OCI-LY7 (cell line): ENCODE measurements around the gene CTSO. TPM values are rescaled to one million over a fixed set of nuclear protein-coding genes. Genes with fewer than 3 reads are reported as not detected.

Source experiments
- BruUV-seq: library from RNA; stranded (reverse); fragments of 400-500 nt; replicated peaks from 2 replicates; lab custom pipeline; 2021; lab: Mats Ljungman, UMichigan
- CTCF ChIA-PET: fragments of 300-600 bp; sonication (Branson Sonifier 250); formaldehyde crosslinking; loops from one replicate; lab custom pipeline; 2022; ENCODE audit warnings: antibody characterized with exemption; ENCODE audit not compliant: unreplicated experiment; lab: Charles Lee
- POLR2A ChIA-PET: fragments of 300-600 bp; sonication (Branson Sonifier 250); formaldehyde crosslinking; loops from one replicate; lab custom pipeline; 2022; ENCODE audit warnings: antibody characterized with exemption; lab: Charles Lee
- DNase-seq: peaks from one replicate; pipeline ENCODE4 v3.0.0-alpha.2; 2015; ENCODE audit warnings: low spot score
- H2AFZ ChIP-seq: fragments of 200-600 bp; sonication (generic), shearing (Covaris generic); 2 replicates; pipeline ENCODE4 v1.6.1; 2014; ENCODE audit warnings: mild to moderate bottlenecking, antibody characterized with exemption, low read length, moderate library complexity
- H3K27ac ChIP-seq: fragments of 200-600 bp; sonication (generic); 2 replicates; pipeline ENCODE4 v1.5.1; 2014; ENCODE audit warnings: mixed run types, low read depth, mild to moderate bottlenecking, moderate library complexity, low read length, inconsistent platforms; ENCODE audit not compliant: poor library complexity, severe bottlenecking
- H3K36me3 ChIP-seq: fragments of 200-600 bp; sonication (generic); 2 replicates; pipeline ENCODE4 v1.6.1; 2014; ENCODE audit warnings: mild to moderate bottlenecking, antibody characterized with exemption, low read length, moderate library complexity, mixed read lengths; ENCODE audit not compliant: insufficient read depth
- H3K4me1 ChIP-seq: fragments of 200-600 bp; sonication (generic); 2 replicates; pipeline ENCODE4 v1.5.1; 2014; ENCODE audit warnings: mild to moderate bottlenecking, low read length; ENCODE audit not compliant: insufficient read depth, poor library complexity, severe bottlenecking
- H3K4me2 ChIP-seq: fragments of 200-600 bp; sonication (generic); 2 replicates; pipeline ENCODE4 v1.6.1; 2014; ENCODE audit warnings: mild to moderate bottlenecking, low read length
- H3K4me3 ChIP-seq: fragments of 200-600 bp; sonication (generic); 2 replicates; pipeline ENCODE4 v1.5.1; 2014; ENCODE audit warnings: mild to moderate bottlenecking, low read depth, low read length; ENCODE audit not compliant: poor library complexity, severe bottlenecking
- H3K79me2 ChIP-seq: fragments of 200-600 bp; sonication (generic); 2 replicates; pipeline ENCODE4 v1.6.1; 2016; ENCODE audit warnings: low read depth, mild to moderate bottlenecking, low read length, moderate library complexity, mixed read lengths; ENCODE audit not compliant: insufficient read depth
- H3K9me2 ChIP-seq: fragments of 200-600 bp; sonication (generic); 2 replicates; pipeline ENCODE4 v1.6.1; 2016; ENCODE audit warnings: mild to moderate bottlenecking, low read length, mixed read lengths; ENCODE audit not compliant: insufficient read depth
- H3K9me3 ChIP-seq: fragments of 200-600 bp; sonication (generic); 2 replicates; pipeline ENCODE4 v1.6.1; 2014; ENCODE audit warnings: mild to moderate bottlenecking, mixed run types, low read length, mixed read lengths
- H4K20me1 ChIP-seq: fragments of 200-600 bp; sonication (generic); 2 replicates; pipeline ENCODE4 v1.6.1; 2014; ENCODE audit warnings: mild to moderate bottlenecking, antibody characterized with exemption, low read length, moderate library complexity, mixed read lengths; ENCODE audit not compliant: insufficient read depth
- CTCF ChIP-seq: fragments of 200-600 bp; sonication (generic); conservative IDR thresholded peaks from 2 replicates; pipeline ENCODE4 v1.5.1; 2014; ENCODE audit warnings: mild to moderate bottlenecking, antibody characterized with exemption, low read length, moderate library complexity, mixed read lengths
- EZH2phosphoT487 ChIP-seq: fragments of 200-600 bp; sonication (generic); IDR thresholded peaks from 2 replicates; pipeline ENCODE4 v1.6.1; 2018; ENCODE audit warnings: low read depth, borderline replicate concordance, mild to moderate bottlenecking, mixed run types, antibody characterized with exemption, low read length, moderate library complexity, mixed read lengths
- intact Hi-C: fragments of 100-400 bp; cut with micrococcal nuclease; formaldehyde crosslinking; loops from one replicate; pipeline ENCODE4 v1.10.0; 2022; ENCODE audit not compliant: unreplicated experiment
- total RNA-seq, 2 experiments: library from RNA; depleted of rRNA in 1 of 2; stranded (reverse); fragments of >200 nt in 1 of 2; shearing (Covaris generic) in 1 of 2; gene quantifications; 2 replicates each; pipeline ENCODE4 v1.2.3, GENCODE V29; 2014 to 2022

Gene CTSO
- total RNA-seq, 2 experiments from 2014 or later = 0.92 to 1.8 TPM

GRCh38 chr4:155878611-155879010 lies 75.1 kb downstream of the CTSO start:
- no peaks in the 10 kb centered on the region for H3K36me3 ChIP-seq
- no peak for DNase-seq
- CTCF ChIA-PET = no interaction called here

GRCh38 chr4:155877971-155878370 lies 75.7 kb downstream of the CTSO start:
- no peaks in the 10 kb centered on the region for H3K9me2 ChIP-seq
- H3K36me3 ChIP-seq = no peaks in the 10 kb centered on the region
- POLR2A ChIA-PET = no interaction called here
- no peaks in the 10 kb centered on the region for H3K4me1 ChIP-seq
- H3K9me3 ChIP-seq = no peaks in the 10 kb centered on the region
- H4K20me1 ChIP-seq = no peaks in the 10 kb centered on the region
- no peak overlapping the region for H2AFZ ChIP-seq
- intact Hi-C loops = no loop called here
- TF ChIP-seq CTCF (no peak), EZH2phosphoT487 (no peak)
- no peaks in the 10 kb centered on the region for H3K79me2 ChIP-seq
- H3K4me2 ChIP-seq = no peak overlapping the region
- no peak for DNase-seq
- H3K27ac ChIP-seq = no peak overlapping the region
- CTCF ChIA-PET = no interaction called here
- H3K4me3 ChIP-seq = no peak overlapping the region
- BruUV-seq = no TSS peak

More at GRCh38 chr4:155878611-155879010, 75.1 kb downstream of the CTSO start:
- no peaks in the 10 kb centered on the region for H3K9me3 ChIP-seq
- H2AFZ ChIP-seq = no peak overlapping the region
- H3K4me3 ChIP-seq = no peak overlapping the region
- POLR2A ChIA-PET = no interaction called here
- H3K79me2 ChIP-seq = no peaks in the 10 kb centered on the region
- intact Hi-C loops = no loop called here
- no peak overlapping the region for H3K4me2 ChIP-seq
- no peaks in the 10 kb centered on the region for H3K4me1 ChIP-seq
- H4K20me1 ChIP-seq = no peaks in the 10 kb centered on the region
- TF ChIP-seq EZH2phosphoT487 (no peak), CTCF (no peak)
- H3K9me2 ChIP-seq = no peaks in the 10 kb centered on the region
- no TSS peak for BruUV-seq
- H3K27ac ChIP-seq = no peak overlapping the region

- no peak overlapping the region for H3K4me3 ChIP-seq
- POLR2A ChIA-PET = no interaction called here
- intact Hi-C loops = no loop called here
- no peaks in the 10 kb centered on the region for H3K4me1 ChIP-seq
- no peak overlapping the region for H3K27ac ChIP-seq
- TF ChIP-seq CTCF (no peak), EZH2phosphoT487 (no peak)
- CTCF ChIA-PET = no interaction called here
- H3K9me3 ChIP-seq = no peaks in the 10 kb centered on the region
- H4K20me1 ChIP-seq = no peaks in the 10 kb centered on the region
- H3K9me2 ChIP-seq = no peaks in the 10 kb centered on the region
- no peaks in the 10 kb centered on the region for H3K79me2 ChIP-seq
- H3K4me2 ChIP-seq = no peak overlapping the region
- H2AFZ ChIP-seq = no peak overlapping the region
- no TSS peak for BruUV-seq
- H3K36me3 ChIP-seq = no peaks in the 10 kb centered on the region
- no peak for DNase-seq
Observed at GRCh38 chr4:155875878-155876277, 77.8 kb downstream of the CTSO start.

Other genes starting within 250 kb of the CTSO start
- gene GUCY1B1, start 194.8 kb downstream of the CTSO start, total RNA-seq (2014; rRNA removed; shearing (Covaris generic)) = not detected in 2 replicates
- not detected in 2 replicates for gene GUCY1B1, start 194.8 kb downstream of the CTSO start, total RNA-seq (2022)
- not detected in 2 replicates for gene ASIC5, start 87.6 kb downstream of the CTSO start, total RNA-seq (2014; rRNA removed; shearing (Covaris generic))
- gene ASIC5, start 87.6 kb downstream of the CTSO start, total RNA-seq (2022) = not detected in 2 replicates
- not detected in 2 replicates for gene TDO2, start 50.2 kb downstream of the CTSO start, total RNA-seq (2014; rRNA removed; shearing (Covaris generic))
- not detected in 2 replicates for gene TDO2, start 50.2 kb downstream of the CTSO start, total RNA-seq (2022)